Esophagus squamous epithelium (tissue), 5 donors: ENCODE results near the gene DEDD. TPM values are rescaled to one million over a fixed set of nuclear protein-coding genes. Genes with fewer than 3 reads are reported as not detected.
A peak's percentile ranks its signal among the peaks of the same experiment; 100 is the strongest.

Source experiments
- DNase-seq: peaks from one replicate; lab custom pipeline; 2025; lab: John Stamatoyannopoulos, UW
- H3K27ac ChIP-seq, 4 donors: fragments of 200-600 bp; sonication (generic); one replicate each; pipeline ENCODE4 v1.5.1; 2016 to 2019; ENCODE audit warnings: mild to moderate bottlenecking in 1 of 4
- H3K27me3 ChIP-seq, 4 donors: fragments of 200-600 bp; sonication (generic); 1 replicate in 3 of 4; 2 replicates in 1 of 4; pipeline versions ENCODE4 v1.5.1 to v1.6.0; 2017 to 2021; ENCODE audit warnings: antibody characterized with exemption in 1 of 4
- H3K36me3 ChIP-seq, 3 donors: fragments of 200-600 bp; sonication (generic); one replicate each; pipeline ENCODE4 v1.5.1; 2016 to 2019
- H3K4me1 ChIP-seq, 3 donors: fragments of 200-600 bp; sonication (generic); one replicate each; pipeline ENCODE4 v1.5.1; 2017 to 2019
- H3K4me3 ChIP-seq, 4 donors: fragments of 200-600 bp; sonication (generic); 1 replicate in 3 of 4; 2 replicates in 1 of 4; pipeline ENCODE4 v1.5.1; 2016 to 2019; ENCODE audit warnings: mild to moderate bottlenecking in 2 of 4, moderate library complexity in 1 of 4
- H3K9me3 ChIP-seq, 3 donors: fragments of 200-600 bp; sonication (generic); one replicate each; pipeline ENCODE4 v1.5.1; 2016 to 2019
- CTCF ChIP-seq, 6 experiments: fragments of 450-650 bp in 4 of 6; fragments of 200-600 bp in 2 of 6; sonication (generic) in 2 of 6; IDR thresholded peaks; one replicate each; pipeline ENCODE4 v1.5.1; 2016 to 2019; ENCODE audit warnings: antibody characterized with exemption in 6 of 6, mild to moderate bottlenecking in 4 of 6, moderate library complexity in 4 of 6
- POLR2A ChIP-seq, 4 donors: fragments of 450-650 bp; IDR thresholded peaks; one replicate each; pipeline ENCODE4 v1.6.1; 2017; ENCODE audit warnings: antibody characterized with exemption in 4 of 4, mild to moderate bottlenecking in 4 of 4, moderate library complexity in 3 of 4
- WGBS, 2 donors: methylation state at CpG; one replicate each; pipeline ENCODE4 v1.1.5; 2018; 5-methylcytosine and 5-hydroxymethylcytosine counted together
- intact Hi-C: fragments of 100-400 bp; cut with DNase I; formaldehyde crosslinking; loops from one replicate; pipeline ENCODE4 v1.15.0; 2022
- total RNA-seq, 4 donors: library from RNA; depleted of rRNA; stranded (reverse); fragments of >200 nt; gene quantifications; one replicate each; pipeline ENCODE4 v1.1.0, GENCODE V29; 2016
- donor health status: DM: yes; HTN: yes; CAD: no.

Gene DEDD
- total RNA-seq, 4 donors from 2014 or later: 16.6 to 32.8 (median 27.2) TPM

DNA sequence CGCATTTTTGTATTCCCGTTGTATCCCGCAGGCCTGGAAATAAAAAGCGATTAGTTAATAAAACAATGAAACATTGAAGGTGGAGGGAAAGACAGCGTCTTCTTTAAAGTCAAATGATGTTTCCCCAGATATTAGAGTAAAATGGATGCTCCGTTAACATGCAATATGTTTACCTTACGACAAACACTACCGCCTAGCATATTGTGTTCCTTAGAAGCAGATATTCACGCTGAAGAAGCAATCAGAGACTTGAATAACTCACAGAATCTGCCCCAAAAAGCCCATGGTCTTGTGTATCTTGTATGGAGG is 45.4 kb upstream of the DEDD start:
- H3K4me3 ChIP-seq: peak overlapping the region; percentile 47 to 94 (median 80)
- TF ChIP-seq POLR2A (IDR thresholded peaks at IDR 0.05) (no peak), CTCF (IDR thresholded peaks at IDR 0.05) (no peak)
- no peak for DNase-seq
- H3K36me3 ChIP-seq: peaks cover 0 to 31% (median 14%) of the 10 kb centered on the region in 3 donors
- 50 to 61% methylated on average over 9 of the region's 9 CpGs for whole genome bisulfite sequencing, 2 donors
- H3K27ac ChIP-seq: peak overlapping the region; percentile 84 to 95 (median 94)
- H3K27me3 ChIP-seq: no peaks in the 10 kb centered on the region
- intact Hi-C loops: no loop called here
- H3K9me3 ChIP-seq: no peaks in the 10 kb centered on the region
- H3K4me1 ChIP-seq: peaks cover 12 to 89% (median 37%) of the 10 kb centered on the region in 3 donors

GRCh38 chr1:161177112-161177935 is 44.9 kb upstream of the DEDD start, which contains the start of gene B4GALT3:
B4GALT3 (minus strand) TSS chr1:161177507; CDS start chr1:161176060, 1,447 bp downstream.
- peak; percentile 50 for DNase-seq
- H3K27ac ChIP-seq: peak within 1 kb of the TSS; percentile 84 to 95 (median 94)
- 7 to 12% methylated on average over 20 to 28 of the region's 50 CpGs for WGBS, 2 donors
- no peaks in the 10 kb centered on the region for H3K9me3 ChIP-seq
- intact Hi-C loops: no loop called here
- TF ChIP-seq POLR2A (IDR thresholded peaks at IDR 0.05) (peak in 2 of 4 donors; percentile 71 to 80), CTCF (IDR thresholded peaks at IDR 0.05) (peak in 1 of 6 experiments; percentile 18)
- H3K4me3 ChIP-seq: peak within 1 kb of the TSS; percentile 47 to 94 (median 80)
- H3K27me3 ChIP-seq: no peaks in the 10 kb centered on the region
- peaks cover 0 to 36% (median 14%) of the 10 kb centered on the region in 3 donors for H3K36me3 ChIP-seq
- H3K4me1 ChIP-seq: peaks cover 12 to 89% (median 41%) of the 10 kb centered on the region in 3 donors

- no peaks in the 10 kb centered on the region for H3K27me3 ChIP-seq
- TF ChIP-seq POLR2A (IDR thresholded peaks at IDR 0.05) (no peak), CTCF (IDR thresholded peaks at IDR 0.05) (no peak)
- no peaks in the 10 kb centered on the region for H3K9me3 ChIP-seq
- H3K36me3 ChIP-seq: peaks cover 5 to 44% (median 16%) of the 10 kb centered on the region in 3 donors
- DNase-seq: no peak
- peaks cover 12 to 89% (median 35%) of the 10 kb centered on the region in 3 donors for H3K4me1 ChIP-seq
- H3K27ac ChIP-seq: peak overlapping the region; percentile 84 to 95 (median 94)
- 9 to 10% methylated on average over 7 to 11 of the region's 17 CpGs for WGBS, 2 donors
- intact Hi-C loops: no loop called here
- peak overlapping the region; percentile 47 to 94 (median 80) for H3K4me3 ChIP-seq
Observed at GRCh38 chr1:161176468-161177111, 44.1 kb upstream of the DEDD start.

- H3K27ac ChIP-seq: peak overlapping the region in 3 of 4 donors; percentile 93 to 95 (median 94)
- H3K4me3 ChIP-seq: peak overlapping the region in 3 of 4 donors; percentile 77 to 94 (median 84)
- H3K36me3 ChIP-seq: peaks cover 12 to 50% (median 23%) of the 10 kb centered on the region in 3 donors
- no peak for DNase-seq
- intact Hi-C loops: no loop called here
- peaks cover 12 to 89% (median 35%) of the 10 kb centered on the region in 3 donors for H3K4me1 ChIP-seq
- WGBS, 2 donors: 84 to 85% methylated on average over 9 to 10 of the region's 10 CpGs
- H3K9me3 ChIP-seq: no peaks in the 10 kb centered on the region
- TF ChIP-seq POLR2A (IDR thresholded peaks at IDR 0.05) (no peak), CTCF (IDR thresholded peaks at IDR 0.05) (no peak)
- no peaks in the 10 kb centered on the region for H3K27me3 ChIP-seq
Observed at GRCh38 chr1:161175771-161176453, 43.4 kb upstream of the DEDD start.
